BLaER1 (cell line): ENCODE measurements around the gene DDA1.

Experiments used
- H3K27ac ChIP-seq: shearing (Covaris generic); formaldehyde crosslinking; 2 replicates; pipeline ENCODE4 v1.8.1; 2022
- H3K27me3 ChIP-seq: shearing (Covaris generic); formaldehyde crosslinking; 2 replicates; pipeline ENCODE4 v1.8.1; 2022
- H3K36me3 ChIP-seq: shearing (Covaris generic); formaldehyde crosslinking; 2 replicates; pipeline ENCODE4 v1.8.1; 2022
- H3K4me1 ChIP-seq: shearing (Covaris generic); formaldehyde crosslinking; 2 replicates; pipeline ENCODE4 v1.8.1; 2022
- H3K4me2 ChIP-seq: shearing (Covaris generic); formaldehyde crosslinking; 2 replicates; pipeline ENCODE4 v1.8.1; 2022
- H3K4me3 ChIP-seq: shearing (Covaris generic); formaldehyde crosslinking; 2 replicates; pipeline ENCODE4 v1.8.1; 2022
- H3K9ac ChIP-seq: shearing (Covaris generic); formaldehyde crosslinking; 2 replicates; pipeline ENCODE4 v1.8.1; 2022
- H3K9me3 ChIP-seq: shearing (Covaris generic); formaldehyde crosslinking; 2 replicates; pipeline ENCODE4 v1.8.1; 2022
- H4K20me1 ChIP-seq: shearing (Covaris generic); formaldehyde crosslinking; 2 replicates; pipeline ENCODE4 v1.8.1; 2022
- Cebpa-rat ChIP-seq: shearing (Covaris generic); IDR thresholded peaks from 2 replicates; pipeline ENCODE4 v1.8.1; 2022

Gene DDA1

DNA sequence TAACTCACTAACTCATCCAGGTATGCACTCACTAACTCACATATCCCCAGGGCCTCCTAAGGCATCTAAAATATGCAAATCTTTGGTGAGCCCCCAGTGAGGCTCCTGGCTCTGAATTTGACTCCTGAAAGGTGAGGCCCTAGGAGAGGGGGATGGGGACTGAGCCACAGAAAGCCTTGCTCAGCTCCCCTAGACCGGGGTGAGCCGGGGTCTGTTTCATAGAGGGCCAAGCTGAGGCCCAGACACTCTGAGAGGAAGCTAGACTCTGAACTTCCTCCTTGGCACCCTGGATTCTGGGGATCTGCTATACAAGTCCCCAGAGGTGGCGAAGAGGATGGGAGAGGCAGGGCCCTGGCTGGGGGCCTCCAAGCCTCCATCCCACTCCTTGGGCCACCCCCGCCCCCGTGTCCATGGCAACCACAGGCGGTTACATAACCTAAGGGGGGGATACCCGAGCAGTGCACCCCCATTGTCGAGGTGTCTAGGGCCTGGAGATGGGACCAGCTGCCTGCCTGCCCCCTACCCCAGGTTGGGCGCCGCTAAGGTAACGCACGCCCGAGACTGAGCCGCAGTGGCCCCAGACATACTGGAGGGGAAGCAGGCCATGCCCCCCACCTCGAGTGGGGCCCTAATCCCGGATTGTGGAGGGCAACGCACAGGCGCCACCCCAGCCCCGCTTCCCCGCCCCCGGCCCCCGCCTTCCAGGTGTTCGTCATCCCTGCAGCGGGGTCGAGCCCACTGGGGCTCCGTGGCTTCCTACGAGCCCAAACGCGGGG, 6.8 kb upstream of the DDA1 start:
- Histone ChIP-seq H3K4me3 (peak overlapping the region; percentile 83), H3K9me3 (peaks cover 14% of the 10 kb centered on the region), H3K27ac (peak overlapping the region; percentile 87), H3K4me2 (peak overlapping the region; percentile 99), H3K27me3 (no peaks in the 10 kb centered on the region), H3K9ac (peak overlapping the region; percentile 88), H3K4me1 (peaks cover 48% of the 10 kb centered on the region), H4K20me1 (peaks cover 19% of the 10 kb centered on the region; the same call in 1 of the 2 replicates), H3K36me3 (peaks cover 43% of the 10 kb centered on the region)
- TF ChIP-seq Cebpa-rat = no peak

DNA sequence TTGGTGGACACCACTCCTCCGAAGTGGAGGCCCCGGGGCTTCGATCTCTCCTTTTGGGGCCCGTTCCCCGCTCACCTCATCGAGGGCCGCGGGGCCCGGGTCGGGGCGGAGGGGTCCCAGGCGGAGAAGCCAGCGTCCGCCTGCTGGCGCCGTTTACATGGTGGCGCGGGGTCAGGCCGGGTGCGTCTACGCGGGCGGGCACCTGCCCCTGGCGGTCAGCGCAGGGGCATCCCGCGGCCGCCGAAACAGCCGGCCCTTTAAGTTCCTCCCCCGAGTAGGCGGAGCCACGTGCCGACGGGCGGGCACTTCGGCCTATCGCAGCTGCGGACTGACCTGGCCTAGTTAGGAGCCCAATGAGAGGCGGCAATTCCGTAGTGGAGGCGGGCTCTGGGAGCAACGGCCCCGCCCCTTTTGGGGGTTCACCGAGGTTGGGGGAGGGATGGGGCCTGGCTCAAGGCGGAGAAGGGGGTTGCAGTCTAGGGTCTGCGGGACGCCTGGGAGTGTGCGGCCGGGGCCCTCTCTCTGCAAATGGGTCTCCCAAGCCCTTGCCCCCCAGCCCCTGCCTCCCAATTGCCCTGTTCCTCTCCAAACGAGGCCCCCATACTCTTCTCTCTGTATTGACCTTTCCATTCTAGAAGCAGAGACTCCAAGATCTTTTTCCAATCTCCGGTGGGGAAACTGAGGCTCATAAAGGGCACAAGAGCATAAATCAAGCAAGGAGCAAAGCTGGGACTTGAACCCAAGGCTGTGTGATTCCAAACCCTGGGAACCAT, 6.0 kb upstream of the DDA1 start, which contains the start of gene ABHD8:
Gene ABHD8 (minus strand): TSS at position 259 of the 773 bp plus-strand sequence. CDS start 1,809 bp downstream, outside the sequence.
- no peak for TF ChIP-seq Cebpa-rat
- peaks cover 36% of the 10 kb centered on the region for H3K36me3 ChIP-seq
- no peaks in the 10 kb centered on the region for H3K27me3 ChIP-seq
- peak within 1 kb of the TSS; percentile 87 for H3K27ac ChIP-seq
- peak within 1 kb of the TSS; percentile 88 for H3K9ac ChIP-seq
- H3K4me2 ChIP-seq = peak within 1 kb of the TSS; percentile 99
- peak within 1 kb of the TSS; percentile 83 for H3K4me3 ChIP-seq
- peaks cover 19% of the 10 kb centered on the region; the same call in 1 of the 2 replicates for H4K20me1 ChIP-seq
- H3K4me1 ChIP-seq = peaks cover 56% of the 10 kb centered on the region
- H3K9me3 ChIP-seq = peaks cover 6% of the 10 kb centered on the region

DNA sequence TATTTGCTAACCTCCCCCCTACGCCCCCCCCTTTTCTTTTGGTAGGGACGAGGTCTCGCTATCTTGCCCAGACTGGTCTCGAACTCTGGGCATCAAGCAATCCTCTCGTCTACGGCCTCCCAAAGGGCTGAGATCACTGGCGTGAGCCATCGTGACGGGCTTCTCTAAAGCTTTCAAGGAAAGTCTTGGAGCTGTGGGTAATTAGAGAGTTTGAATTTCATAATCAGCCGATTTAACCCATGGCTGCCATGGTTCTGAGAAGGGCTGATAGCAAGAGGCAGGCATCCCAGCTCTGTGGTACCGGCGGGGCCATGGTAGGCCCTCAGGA, 5.5 kb upstream of the DDA1 start:
- H3K27ac ChIP-seq = peak overlapping the region; percentile 87
- no peaks in the 10 kb centered on the region for H3K27me3 ChIP-seq
- H3K36me3 ChIP-seq = peaks cover 30% of the 10 kb centered on the region
- peaks cover 61% of the 10 kb centered on the region for H3K4me1 ChIP-seq
- H3K9ac ChIP-seq = no peak overlapping the region; the same call in 1 of the 2 replicates
- H4K20me1 ChIP-seq = peaks cover 19% of the 10 kb centered on the region; the same call in 1 of the 2 replicates
- TF ChIP-seq Cebpa-rat = no peak
- peaks cover under 1% of the 10 kb centered on the region for H3K9me3 ChIP-seq
- H3K4me3 ChIP-seq = peak overlapping the region; percentile 83; the same call in 1 of the 2 replicates
- peak overlapping the region; percentile 99 for H3K4me2 ChIP-seq

DNA sequence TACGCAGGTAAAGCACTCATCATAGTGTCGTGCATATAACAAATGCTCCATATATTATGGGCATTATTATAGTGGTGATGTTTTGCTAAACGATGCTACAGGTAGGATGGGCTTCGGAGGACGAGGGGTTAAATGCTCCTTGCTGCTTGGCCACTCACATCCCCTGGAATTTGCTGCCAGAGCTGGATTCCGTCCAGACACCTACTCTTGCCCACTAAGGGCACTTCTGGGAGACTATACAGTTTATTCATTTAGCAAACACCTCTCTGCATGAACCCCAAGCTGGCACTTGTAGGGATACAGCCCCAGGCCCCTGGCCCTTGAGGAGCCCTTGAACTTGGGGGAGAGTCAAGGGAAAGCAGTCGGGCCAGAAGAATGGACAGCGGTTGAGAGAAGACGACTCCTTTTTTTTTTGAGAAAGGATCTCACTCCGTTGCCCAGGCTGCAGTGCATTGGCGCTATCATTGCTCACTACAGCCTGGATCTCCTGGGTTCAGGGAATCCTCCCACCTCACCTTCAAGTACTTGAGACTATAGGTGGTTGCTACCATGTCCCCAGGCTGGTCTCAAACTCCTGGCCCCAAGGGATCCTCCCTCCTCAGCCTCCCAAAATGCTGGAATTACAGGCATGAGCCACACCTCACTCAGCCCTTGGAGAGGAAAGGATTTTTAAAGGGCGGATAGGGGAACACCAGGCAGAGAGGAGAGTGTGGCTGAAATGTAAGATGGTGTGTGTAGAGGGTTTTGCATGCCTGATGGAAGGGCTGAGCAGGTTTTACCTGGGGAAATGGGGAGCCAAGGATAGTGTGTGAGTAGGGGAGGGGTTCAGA, 4.8 kb upstream of the DDA1 start:
- Histone ChIP-seq H3K36me3 (peaks cover 25% of the 10 kb centered on the region), H3K9ac (no peak overlapping the region), H3K9me3 (no peaks in the 10 kb centered on the region), H3K27ac (peak overlapping the region; percentile 87), H3K27me3 (no peaks in the 10 kb centered on the region), H3K4me3 (no peak overlapping the region), H4K20me1 (peaks cover 21% of the 10 kb centered on the region; the same call in 1 of the 2 replicates), H3K4me1 (peaks cover 63% of the 10 kb centered on the region), H3K4me2 (peak overlapping the region; percentile 99)
- TF ChIP-seq Cebpa-rat = no peak

DNA sequence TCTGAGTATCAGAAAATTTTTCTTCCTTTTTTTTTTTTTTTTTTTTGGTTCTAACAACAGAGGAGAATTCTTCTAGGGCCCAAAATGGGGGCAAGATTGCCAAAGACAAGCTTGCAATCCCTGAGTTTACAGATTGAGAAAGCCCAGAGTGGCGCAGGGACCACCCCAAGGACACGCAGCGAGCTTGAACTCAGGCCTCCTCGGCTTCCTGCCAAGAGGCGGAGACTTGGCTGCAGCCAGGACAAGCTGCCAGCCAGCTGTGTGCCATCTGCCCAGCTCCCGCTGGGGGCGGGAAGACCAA, 4.2 kb upstream of the DDA1 start:
- Histone ChIP-seq H3K4me2 (peak overlapping the region; percentile 99), H3K27ac (peak overlapping the region; percentile 87), H3K4me1 (peaks cover 66% of the 10 kb centered on the region), H3K27me3 (no peaks in the 10 kb centered on the region), H3K9me3 (no peaks in the 10 kb centered on the region), H3K9ac (no peak overlapping the region), H3K4me3 (no peak overlapping the region), H4K20me1 (peaks cover 26% of the 10 kb centered on the region; the same call in 1 of the 2 replicates), H3K36me3 (peaks cover 19% of the 10 kb centered on the region)
- TF ChIP-seq Cebpa-rat = no peak

DNA sequence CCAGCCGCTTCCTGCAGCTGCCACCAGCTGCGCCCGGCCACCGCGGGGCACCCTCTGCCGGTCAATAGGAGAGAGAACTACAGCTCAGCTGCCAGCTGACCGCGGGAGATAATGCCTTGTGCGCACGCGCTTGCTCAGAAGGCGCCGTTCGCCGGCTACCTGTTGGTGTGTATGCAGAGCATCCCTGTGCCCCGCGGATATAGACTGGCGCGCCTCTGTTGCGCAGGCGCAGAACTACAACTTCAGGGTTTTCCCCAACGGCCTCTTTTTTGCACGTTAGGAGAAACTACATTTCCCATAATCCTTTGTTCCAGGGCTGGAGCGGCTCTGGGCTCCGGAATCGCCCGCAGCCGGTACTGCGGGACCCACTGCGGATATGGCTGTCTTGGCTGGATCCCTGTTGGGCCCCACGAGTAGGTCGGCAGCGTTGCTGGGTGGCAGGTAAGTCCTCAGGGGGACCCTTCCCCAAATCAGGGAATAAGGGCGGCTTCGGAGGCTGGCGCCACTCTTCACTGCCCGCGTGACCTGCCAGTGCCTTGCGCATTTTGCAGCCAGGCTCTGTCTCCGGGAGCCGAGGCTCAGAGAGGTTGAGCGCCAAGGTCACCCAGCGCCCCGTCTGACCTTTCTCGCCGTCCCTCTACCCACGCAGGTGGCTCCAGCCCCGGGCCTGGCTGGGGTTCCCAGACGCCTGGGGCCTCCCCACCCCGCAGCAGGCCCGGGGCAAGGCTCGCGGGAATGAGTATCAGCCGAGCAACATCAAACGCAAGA, 3.7 kb upstream of the DDA1 start, which contains the start of gene MRPL34:
Gene MRPL34 (plus strand): TSS at position 356 of the 768 bp plus-strand sequence. CDS start 21 bp downstream, at position 377.
- Histone ChIP-seq H3K27me3 (no peaks in the 10 kb centered on the region), H3K27ac (peak within 1 kb of the TSS; percentile 93), H3K4me1 (peaks cover 72% of the 10 kb centered on the region), H3K9me3 (no peaks in the 10 kb centered on the region), H3K36me3 (peaks cover 14% of the 10 kb centered on the region), H3K9ac (peak within 1 kb of the TSS; percentile 94), H4K20me1 (peaks cover 29% of the 10 kb centered on the region), H3K4me3 (peak within 1 kb of the TSS; percentile 88), H3K4me2 (peak within 1 kb of the TSS; percentile 99)
- TF ChIP-seq Cebpa-rat = no peak

DNA sequence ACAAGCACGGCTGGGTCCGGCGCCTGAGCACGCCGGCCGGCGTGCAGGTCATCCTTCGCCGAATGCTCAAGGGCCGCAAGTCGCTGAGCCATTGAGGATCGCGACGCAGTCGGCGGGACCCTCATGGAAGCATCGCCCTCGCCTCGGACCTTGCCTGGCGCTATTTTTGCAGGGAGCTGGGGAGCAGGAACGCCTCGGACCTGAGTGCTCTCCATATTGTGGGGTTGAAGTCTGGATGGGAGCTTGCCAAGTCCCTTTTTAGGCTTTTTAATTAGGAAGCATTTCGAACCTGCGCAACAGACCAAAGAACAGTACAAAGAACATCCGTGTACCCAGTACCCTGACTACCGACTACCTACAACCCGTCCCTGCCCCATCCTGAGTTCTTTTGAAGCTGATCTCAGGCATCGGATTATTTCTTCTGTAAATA, 3.1 kb upstream of the DDA1 start:
- peaks cover 29% of the 10 kb centered on the region for H4K20me1 ChIP-seq
- H3K4me2 ChIP-seq = peak overlapping the region; percentile 96
- no peak for TF ChIP-seq Cebpa-rat
- peak overlapping the region; percentile 93 for H3K27ac ChIP-seq
- H3K4me1 ChIP-seq = peaks cover 75% of the 10 kb centered on the region
- H3K36me3 ChIP-seq = peaks cover 12% of the 10 kb centered on the region
- H3K9me3 ChIP-seq = no peaks in the 10 kb centered on the region
- H3K4me3 ChIP-seq = peak overlapping the region; percentile 88
- peak overlapping the region; percentile 94 for H3K9ac ChIP-seq
- H3K27me3 ChIP-seq = no peaks in the 10 kb centered on the region

DNA sequence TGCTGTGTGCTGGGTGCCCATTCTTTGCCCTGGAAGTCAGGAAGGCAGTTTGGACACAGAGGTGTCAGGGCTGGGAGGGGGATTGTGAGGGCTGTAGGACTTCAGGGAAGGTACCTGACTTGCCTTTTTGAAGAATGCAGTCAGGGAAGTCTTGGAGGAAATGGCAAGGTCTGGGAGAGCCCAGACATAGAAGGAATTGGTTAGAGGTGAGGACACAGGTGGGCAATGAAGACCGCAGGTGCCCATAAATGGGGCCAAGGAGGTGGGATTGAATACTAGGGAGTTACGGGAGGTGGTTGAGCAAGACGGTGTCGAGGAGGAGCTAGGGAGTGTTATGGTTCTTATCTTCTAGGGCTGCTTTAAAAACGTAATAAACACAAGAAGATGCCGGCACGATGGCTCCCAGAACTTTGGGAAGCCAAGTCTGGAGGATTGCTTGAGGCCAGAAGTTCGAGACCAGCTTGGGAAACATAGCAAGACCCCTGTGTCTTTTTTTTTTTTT, 1.4 kb upstream of the DDA1 start:
- no peak overlapping the region for H3K4me3 ChIP-seq
- no peaks in the 10 kb centered on the region for H3K9me3 ChIP-seq
- H4K20me1 ChIP-seq = peaks cover 35% of the 10 kb centered on the region
- peaks cover 66% of the 10 kb centered on the region for H3K4me1 ChIP-seq
- H3K27ac ChIP-seq = no peak overlapping the region
- peak overlapping the region; percentile 96 for H3K4me2 ChIP-seq
- H3K9ac ChIP-seq = no peak overlapping the region; the same call in 1 of the 2 replicates
- no peak for TF ChIP-seq Cebpa-rat
- H3K36me3 ChIP-seq = peaks cover 20% of the 10 kb centered on the region
- no peaks in the 10 kb centered on the region for H3K27me3 ChIP-seq
